ENCODE results near the gene APBB2.

Gene APBB2

DNA sequence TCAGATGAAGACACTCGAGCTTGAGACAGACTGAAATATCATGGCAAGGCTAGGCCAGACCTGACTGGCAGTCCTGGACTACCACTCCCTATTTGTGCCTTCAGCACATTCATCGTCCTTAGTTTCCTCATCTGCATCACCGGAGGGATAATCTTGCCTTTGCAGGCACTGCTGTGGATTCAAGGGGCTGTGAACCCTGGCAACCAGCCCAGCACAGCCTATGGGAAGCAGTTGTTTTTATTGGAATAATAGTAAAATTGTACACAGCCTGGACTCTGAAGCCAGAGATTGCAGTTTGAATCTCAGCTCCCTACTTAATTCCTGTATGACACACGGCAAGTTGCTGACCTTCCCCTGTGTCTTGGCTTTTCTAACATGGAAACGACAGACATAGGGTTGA is 303.6 kb downstream of the APBB2 start:
- no peak overlapping the region for H2BK120ac ChIP-seq (ENCODE audit: low read depth, low read length)
- no peak overlapping the region for H2AK5ac ChIP-seq (ENCODE audit: low read length, severe bottlenecking)
- no peak overlapping the region for H3K4me2 ChIP-seq (ENCODE audit: low read length, poor library complexity, severe bottlenecking)
- peak overlapping the region in 1 of 2 experiments; percentile 18 for H3K18ac ChIP-seq (ENCODE audit: low read depth in 1 of 2, low read length in 2 of 2)
- no peak overlapping the region for H2BK15ac ChIP-seq (ENCODE audit: low read depth, poor library complexity, severe bottlenecking)
- H3K27ac ChIP-seq (ENCODE audit: low read length, poor library complexity, severe bottlenecking) = no peak overlapping the region
- H3K4ac ChIP-seq (ENCODE audit: low read depth in 1 of 2, low read length in 2 of 2) = no peak overlapping the region
- peaks cover 17% of the 10 kb centered on the region for H3K4me1 ChIP-seq (ENCODE audit: control insufficient read depth, insufficient read depth, low read depth, low read length)
- no peaks in the 10 kb centered on the region for H3K27me3 ChIP-seq (ENCODE audit: control insufficient read depth in 1 of 2, insufficient read depth in 1 of 2, low read length in 2 of 2)
- no peak for DNase-seq
- no peak overlapping the region for H3K9ac ChIP-seq (ENCODE audit: low read length)
- H3K79me1 ChIP-seq (replicated peaks; ENCODE audit: low read length, poor library complexity, severe bottlenecking) = no peaks in the 10 kb centered on the region
- H2BK12ac ChIP-seq (ENCODE audit: low read length in 2 of 2) = peak overlapping the region; percentile 28 to 45
- H3K23ac ChIP-seq (ENCODE audit: low read length in 2 of 2) = no peak overlapping the region
- H3K4me3 ChIP-seq (ENCODE audit: insufficient read depth in 1 of 2, low read depth in 1 of 2, low read length in 2 of 2) = no peak overlapping the region
- H2BK5ac ChIP-seq (ENCODE audit: low read depth, low read length, poor library complexity, severe bottlenecking) = no peak overlapping the region
- WGBS = 94% methylated on average over 5 of the region's 5 CpGs
- H3K9me3 ChIP-seq (ENCODE audit: control insufficient read depth, low read length) = no peaks in the 10 kb centered on the region
- H2AFZ ChIP-seq (ENCODE audit: low read depth, low read length) = no peak overlapping the region
- peaks cover 0 to 7% of the 10 kb centered on the region in 2 experiments for H3K36me3 ChIP-seq (ENCODE audit: control insufficient read depth in 1 of 2, insufficient read depth in 2 of 2, low read depth in 1 of 2, low read length in 2 of 2)
- no peak overlapping the region for H4K8ac ChIP-seq (ENCODE audit: low read length)
- no peak overlapping the region for H3K14ac ChIP-seq (ENCODE audit: low read length in 2 of 2)
- no peak overlapping the region for H4K91ac ChIP-seq (ENCODE audit: low read length)

DNA sequence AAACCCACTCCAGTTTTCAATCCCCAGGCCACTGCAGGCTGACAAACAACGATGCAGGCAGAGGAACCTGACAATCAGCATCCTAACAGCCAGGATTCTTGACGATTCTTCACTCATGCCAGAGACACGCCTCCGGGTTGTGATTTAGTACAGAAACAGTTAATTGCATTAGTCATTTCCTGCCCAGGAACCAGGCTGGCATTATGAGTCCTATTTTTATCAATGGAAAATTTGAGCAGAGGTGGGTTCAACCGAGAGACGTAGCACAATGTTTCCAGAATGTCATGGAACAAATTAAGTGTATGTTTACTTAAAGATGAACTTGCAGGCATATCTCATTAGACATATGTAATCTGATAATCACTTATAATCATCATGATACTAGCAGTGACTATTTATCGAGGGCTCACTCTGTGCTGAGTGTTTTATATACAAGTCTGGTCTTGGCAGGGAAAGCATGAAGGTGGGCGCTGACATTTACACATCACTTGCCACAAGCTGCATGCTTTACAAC is 304.9 kb downstream of the APBB2 start:
- Histone ChIP-seq H2AFZ (ENCODE audit: low read depth, low read length) (no peak overlapping the region), H4K91ac (ENCODE audit: low read length) (no peak overlapping the region), H4K8ac (ENCODE audit: low read length) (no peak overlapping the region), H3K36me3 (ENCODE audit: control insufficient read depth in 1 of 2, insufficient read depth in 2 of 2, low read depth in 1 of 2, low read length in 2 of 2) (peaks cover 0 to 7% of the 10 kb centered on the region in 2 experiments), H3K4me2 (ENCODE audit: low read length, poor library complexity, severe bottlenecking) (peak overlapping the region; percentile 44), H3K79me1 (replicated peaks; ENCODE audit: low read length, poor library complexity, severe bottlenecking) (no peaks in the 10 kb centered on the region), H3K9ac (ENCODE audit: low read length) (peak overlapping the region; percentile 59), H3K27ac (ENCODE audit: low read length, poor library complexity, severe bottlenecking) (peak overlapping the region; percentile 69), H2BK12ac (ENCODE audit: low read length in 2 of 2) (no peak overlapping the region), H3K27me3 (ENCODE audit: control insufficient read depth in 1 of 2, insufficient read depth in 1 of 2, low read length in 2 of 2) (no peaks in the 10 kb centered on the region), H2BK5ac (ENCODE audit: low read depth, low read length, poor library complexity, severe bottlenecking) (no peak overlapping the region), H3K18ac (ENCODE audit: low read depth in 1 of 2, low read length in 2 of 2) (no peak overlapping the region), H2BK15ac (ENCODE audit: low read depth, poor library complexity, severe bottlenecking) (no peak overlapping the region), H3K4me1 (ENCODE audit: control insufficient read depth, insufficient read depth, low read depth, low read length) (peaks cover 13% of the 10 kb centered on the region), H3K4me3 (ENCODE audit: insufficient read depth in 1 of 2, low read depth in 1 of 2, low read length in 2 of 2) (no peak overlapping the region), H3K23ac (ENCODE audit: low read length in 2 of 2) (no peak overlapping the region), H3K14ac (ENCODE audit: low read length in 2 of 2) (no peak overlapping the region), H3K4ac (ENCODE audit: low read depth in 1 of 2, low read length in 2 of 2) (no peak overlapping the region), H2AK5ac (ENCODE audit: low read length, severe bottlenecking) (no peak overlapping the region), H2BK120ac (ENCODE audit: low read depth, low read length) (no peak overlapping the region), H3K9me3 (ENCODE audit: control insufficient read depth, low read length) (no peaks in the 10 kb centered on the region)
- 16% methylated on average over 7 of the region's 8 CpGs for WGBS
- peak; percentile 93 for DNase-seq

DNA sequence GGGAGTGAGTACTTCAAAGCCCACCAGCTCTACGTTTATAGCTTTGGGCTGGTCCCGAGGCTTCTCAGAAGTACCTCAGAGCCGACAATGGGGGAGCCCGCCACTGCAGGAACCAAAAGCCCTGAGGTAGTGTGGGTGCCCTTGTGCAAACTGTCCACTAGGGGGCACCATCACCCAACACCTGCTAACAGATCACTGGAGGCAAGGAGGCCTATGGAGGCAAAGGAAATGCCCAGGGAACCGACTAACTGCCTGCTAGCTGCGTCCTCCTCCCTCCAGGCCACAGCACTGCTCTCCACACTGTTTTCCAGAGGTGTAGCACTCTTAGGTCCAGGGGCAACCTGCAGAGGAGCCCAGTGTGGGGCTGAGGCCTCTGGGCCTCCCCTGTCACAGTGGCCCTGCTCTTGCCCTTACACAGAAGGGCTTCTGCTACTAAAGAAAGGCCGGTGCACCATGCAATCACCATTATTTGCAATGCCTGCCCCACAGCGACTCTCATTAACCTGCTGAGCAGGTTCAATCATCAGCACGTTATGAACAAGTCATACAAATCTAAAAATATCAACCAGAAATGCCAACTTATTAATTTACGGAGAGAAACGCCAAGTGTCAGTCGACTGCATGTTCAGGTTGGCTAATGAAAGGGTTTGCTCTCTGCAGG is 305.5 kb downstream of the APBB2 start:
- H3K4me3 ChIP-seq (ENCODE audit: insufficient read depth in 1 of 2, low read depth in 1 of 2, low read length in 2 of 2) = no peak overlapping the region
- no peak overlapping the region for H3K14ac ChIP-seq (ENCODE audit: low read length in 2 of 2)
- H3K79me1 ChIP-seq (replicated peaks; ENCODE audit: low read length, poor library complexity, severe bottlenecking) = no peaks in the 10 kb centered on the region
- no peak overlapping the region for H2BK15ac ChIP-seq (ENCODE audit: low read depth, poor library complexity, severe bottlenecking)
- peak overlapping the region; percentile 59 for H4K8ac ChIP-seq (ENCODE audit: low read length)
- peak overlapping the region; percentile 69 for H3K27ac ChIP-seq (ENCODE audit: low read length, poor library complexity, severe bottlenecking)
- H3K36me3 ChIP-seq (ENCODE audit: control insufficient read depth in 1 of 2, insufficient read depth in 2 of 2, low read depth in 1 of 2, low read length in 2 of 2) = peaks cover 0 to 7% of the 10 kb centered on the region in 2 experiments
- peak overlapping the region; percentile 44 for H3K4me2 ChIP-seq (ENCODE audit: low read length, poor library complexity, severe bottlenecking)
- H3K9ac ChIP-seq (ENCODE audit: low read length) = no peak overlapping the region
- H2AK5ac ChIP-seq (ENCODE audit: low read length, severe bottlenecking) = no peak overlapping the region
- H2BK120ac ChIP-seq (ENCODE audit: low read depth, low read length) = no peak overlapping the region
- no peak overlapping the region for H3K23ac ChIP-seq (ENCODE audit: low read length in 2 of 2)
- H3K4ac ChIP-seq (ENCODE audit: low read depth in 1 of 2, low read length in 2 of 2) = no peak overlapping the region
- H2BK12ac ChIP-seq (ENCODE audit: low read length in 2 of 2) = peak overlapping the region; percentile 20 to 27
- H3K18ac ChIP-seq (ENCODE audit: low read depth in 1 of 2, low read length in 2 of 2) = peak overlapping the region; percentile 3 to 35
- DNase-seq = peak; percentile 81
- 36% methylated on average over 12 of the region's 12 CpGs for WGBS
- no peaks in the 10 kb centered on the region for H3K9me3 ChIP-seq (ENCODE audit: control insufficient read depth, low read length)
- H3K27me3 ChIP-seq (ENCODE audit: control insufficient read depth in 1 of 2, insufficient read depth in 1 of 2, low read length in 2 of 2) = no peaks in the 10 kb centered on the region
- H2AFZ ChIP-seq (ENCODE audit: low read depth, low read length) = no peak overlapping the region
- H2BK5ac ChIP-seq (ENCODE audit: low read depth, low read length, poor library complexity, severe bottlenecking) = no peak overlapping the region
- peaks cover 13% of the 10 kb centered on the region for H3K4me1 ChIP-seq (ENCODE audit: control insufficient read depth, insufficient read depth, low read depth, low read length)
- H4K91ac ChIP-seq (ENCODE audit: low read length) = peak overlapping the region; percentile 57

DNA sequence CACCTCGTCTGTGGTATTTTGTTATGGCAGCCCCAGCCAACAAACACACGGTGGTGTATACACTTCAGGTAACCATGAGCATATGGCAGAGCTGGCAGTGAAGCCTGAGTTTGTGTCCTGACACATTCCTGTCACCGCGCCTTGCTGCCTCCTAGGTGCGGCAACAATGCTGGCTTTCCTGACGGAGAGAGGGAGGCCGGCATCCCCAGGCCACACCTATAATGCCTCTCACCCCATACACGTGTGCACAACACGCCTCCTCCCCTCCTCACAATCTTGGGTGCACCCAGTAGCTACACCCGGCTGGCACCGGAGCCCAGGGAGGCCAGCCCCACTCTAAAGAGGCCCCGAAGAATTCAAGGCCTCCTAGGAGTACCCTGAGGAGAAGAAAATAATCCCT is 306.0 kb downstream of the APBB2 start:
- H3K4me3 ChIP-seq (ENCODE audit: insufficient read depth in 1 of 2, low read depth in 1 of 2, low read length in 2 of 2) = no peak overlapping the region
- H3K27ac ChIP-seq (ENCODE audit: low read length, poor library complexity, severe bottlenecking) = no peak overlapping the region
- no peak overlapping the region for H3K4me2 ChIP-seq (ENCODE audit: low read length, poor library complexity, severe bottlenecking)
- no peak overlapping the region for H2BK120ac ChIP-seq (ENCODE audit: low read depth, low read length)
- no peaks in the 10 kb centered on the region for H3K27me3 ChIP-seq (ENCODE audit: control insufficient read depth in 1 of 2, insufficient read depth in 1 of 2, low read length in 2 of 2)
- no peak overlapping the region for H3K9ac ChIP-seq (ENCODE audit: low read length)
- H2AFZ ChIP-seq (ENCODE audit: low read depth, low read length) = no peak overlapping the region
- H3K9me3 ChIP-seq (ENCODE audit: control insufficient read depth, low read length) = no peaks in the 10 kb centered on the region
- H3K18ac ChIP-seq (ENCODE audit: low read depth in 1 of 2, low read length in 2 of 2) = peak overlapping the region; percentile 28 to 41
- H3K4me1 ChIP-seq (ENCODE audit: control insufficient read depth, insufficient read depth, low read depth, low read length) = peaks cover 13% of the 10 kb centered on the region
- H3K23ac ChIP-seq (ENCODE audit: low read length in 2 of 2) = no peak overlapping the region
- H3K79me1 ChIP-seq (replicated peaks; ENCODE audit: low read length, poor library complexity, severe bottlenecking) = no peaks in the 10 kb centered on the region
- no peak overlapping the region for H2BK15ac ChIP-seq (ENCODE audit: low read depth, poor library complexity, severe bottlenecking)
- peak overlapping the region; percentile 57 for H4K91ac ChIP-seq (ENCODE audit: low read length)
- H2AK5ac ChIP-seq (ENCODE audit: low read length, severe bottlenecking) = no peak overlapping the region
- no peak overlapping the region for H2BK5ac ChIP-seq (ENCODE audit: low read depth, low read length, poor library complexity, severe bottlenecking)
- DNase-seq = no peak
- WGBS = 90% methylated on average over 12 of the region's 12 CpGs
- peaks cover 0 to 7% of the 10 kb centered on the region in 2 experiments for H3K36me3 ChIP-seq (ENCODE audit: control insufficient read depth in 1 of 2, insufficient read depth in 2 of 2, low read depth in 1 of 2, low read length in 2 of 2)
- peak overlapping the region in 1 of 2 experiments; percentile 36 for H3K14ac ChIP-seq (ENCODE audit: low read length in 2 of 2)
- peak overlapping the region in 1 of 2 experiments; percentile 55 for H3K4ac ChIP-seq (ENCODE audit: low read depth in 1 of 2, low read length in 2 of 2)
- H4K8ac ChIP-seq (ENCODE audit: low read length) = peak overlapping the region; percentile 59
- H2BK12ac ChIP-seq (ENCODE audit: low read length in 2 of 2) = peak overlapping the region in 1 of 2 experiments; percentile 52

All from mesenchymal stem cell (in vitro differentiated cells and primary cell).